B cell (primary cell): ENCODE data around the gene SLC1A1. TPM values are rescaled to one million over a fixed set of nuclear protein-coding genes. Genes with fewer than 3 reads are reported as not detected.
A peak's percentile ranks its signal among the peaks of the same experiment; 100 is the strongest.

Experiments used
- ATAC-seq: fragments of 200-7000 bp; cut with Tn5 transposase; one replicate; pipeline ENCODE4 v1.10.0; 2021; ENCODE audit warnings: low read depth, mild to moderate bottlenecking, moderate number of reproducible peaks, moderate library complexity
- CTCF ChIA-PET: fragments of 350-600 bp; sonication (Branson Sonifier 250); formaldehyde crosslinking; loops from one replicate; lab custom pipeline; 2021; ENCODE audit warnings: antibody characterized with exemption, inconsistent platforms; lab: Charles Lee
- POLR2A ChIA-PET: fragments of 350-600 bp; sonication (Branson Sonifier 250); formaldehyde crosslinking; loops from one replicate; lab custom pipeline; 2021; ENCODE audit warnings: antibody characterized with exemption; lab: Charles Lee
- DNase-seq: peaks from one replicate; pipeline ENCODE4 v3.0.0; 2013
- H2AFZ ChIP-seq: 2 replicates; pipeline ENCODE4 v1.6.1; 2012; ENCODE audit warnings: mild to moderate bottlenecking, low read depth, low read length; ENCODE audit not compliant: insufficient read depth, poor library complexity, severe bottlenecking
- H3K27ac ChIP-seq, 2 donors: 1 replicate in 1 of 2; 2 replicates in 1 of 2; pipeline ENCODE4 v1.5.1; 2012 to 2013; ENCODE audit warnings: low read length in 2 of 2, mild to moderate bottlenecking in 2 of 2, moderate library complexity in 1 of 2
- H3K27me3 ChIP-seq, 4 experiments: fragments of 200-600 bp in 1 of 4; sonication (generic) in 1 of 4; replicated peaks in 1 of 4; 1 replicate in 2 of 4; 2 replicates in 2 of 4; pipeline versions ENCODE4 v1.6.1 to v1.7.0; 2013 to 2016; ENCODE audit warnings: low read length in 3 of 4, mild to moderate bottlenecking in 2 of 4, mixed read lengths in 1 of 4, moderate library complexity in 1 of 4; ENCODE audit not compliant: insufficient read depth in 4 of 4, control insufficient read depth in 3 of 4; ENCODE audit errors: control extremely low read depth in 1 of 4
- H3K36me3 ChIP-seq, 2 experiments: replicated peaks in 1 of 2; 1 replicate in 1 of 2; 2 replicates in 1 of 2; pipeline versions ENCODE4 v1.6.1 to v1.7.1; 2013; ENCODE audit warnings: low read length in 1 of 2; ENCODE audit not compliant: insufficient read depth in 2 of 2, control insufficient read depth in 1 of 2; ENCODE audit errors: control extremely low read depth in 1 of 2, extremely low read depth in 1 of 2
- H3K4me1 ChIP-seq, 2 donors: fragments of 200-600 bp in 1 of 2; sonication (generic) in 1 of 2; 1 replicate in 1 of 2; 2 replicates in 1 of 2; pipeline versions ENCODE4 v1.5.1 to v1.6.1; 2013 to 2017; ENCODE audit warnings: low read length in 2 of 2; ENCODE audit not compliant: control insufficient read depth in 2 of 2, insufficient read depth in 2 of 2
- H3K4me2 ChIP-seq: replicated peaks from 2 replicates; pipeline ENCODE3; 2012; ENCODE audit warnings: mild to moderate bottlenecking, low read depth, low read length; ENCODE audit not compliant: poor library complexity, severe bottlenecking
- H3K4me3 ChIP-seq, 5 experiments: fragments of 200-600 bp in 1 of 5; sonication (generic) in 1 of 5; 1 replicate in 3 of 5; 2 replicates in 2 of 5; pipeline versions ENCODE4 v1.5.1 to v1.7.0; 2011 to 2016; ENCODE audit warnings: low read length in 4 of 5, mild to moderate bottlenecking in 4 of 5, low read depth in 2 of 5, control low read depth in 1 of 5, moderate library complexity in 1 of 5; ENCODE audit not compliant: insufficient read depth in 1 of 5; ENCODE audit errors: control extremely low read depth in 1 of 5, extremely low read depth in 1 of 5
- H3K79me2 ChIP-seq: fragments of 200-600 bp; sonication (generic); one replicate; pipeline ENCODE4 v1.6.0; 2016; ENCODE audit warnings: low read length; ENCODE audit not compliant: control insufficient read depth, insufficient read depth
- H3K9ac ChIP-seq: fragments of 200-600 bp; sonication (generic); 2 replicates; pipeline ENCODE4 v1.6.1; 2017; ENCODE audit warnings: mild to moderate bottlenecking, low read length, moderate library complexity
- H3K9me3 ChIP-seq, 3 donors: one replicate each; pipeline versions ENCODE4 v1.6.1 to v1.7.1; 2013; ENCODE audit warnings: low read length in 2 of 3; ENCODE audit not compliant: control insufficient read depth in 2 of 3, insufficient read depth in 1 of 3; ENCODE audit errors: control extremely low read depth in 1 of 3
- H4K20me1 ChIP-seq: 2 replicates; pipeline ENCODE4 v1.6.0; 2012; ENCODE audit warnings: mild to moderate bottlenecking, low read length; ENCODE audit not compliant: insufficient read depth, control insufficient read depth, poor library complexity, severe bottlenecking
- H3K27ac Mint-ChIP-seq: one replicate; pipeline ENCODE4 v1.8.0; 2021; ENCODE audit warnings: mixed read lengths
- H3K27me3 Mint-ChIP-seq: one replicate; pipeline ENCODE4 v1.8.0; 2021; ENCODE audit warnings: mixed read lengths
- H3K4me1 Mint-ChIP-seq: one replicate; pipeline ENCODE4 v1.8.0; 2021; ENCODE audit warnings: mixed read lengths
- H3K4me3 Mint-ChIP-seq: one replicate; pipeline ENCODE4 v1.8.0; 2021; ENCODE audit warnings: mixed read lengths
- H3K9me3 Mint-ChIP-seq: one replicate; pipeline ENCODE4 v1.8.0; 2022; ENCODE audit warnings: mixed read lengths; ENCODE audit not compliant: insufficient read depth
- EZH2 ChIP-seq: IDR thresholded peaks from 2 replicates; pipeline ENCODE4 v1.6.1; 2012; ENCODE audit warnings: borderline replicate concordance, low read depth, mild to moderate bottlenecking, moderate library complexity, low read length; ENCODE audit not compliant: insufficient read depth, poor library complexity, severe bottlenecking
- WGBS: methylation state at CpG from one replicate; pipeline ENCODE4 v1.1.5; 2013; ENCODE audit warnings: missing lambda C conversion rate; ENCODE audit not compliant: insufficient coverage; 5-methylcytosine and 5-hydroxymethylcytosine counted together
- intact Hi-C: fragments of 100-400 bp; cut with micrococcal nuclease; formaldehyde crosslinking; loops from one replicate; pipeline ENCODE4 v1.10.0; 2022
- polyA plus RNA-seq: library from polyadenylated mRNA; depleted of rRNA; stranded (reverse); fragments of >200 nt; gene quantifications from 2 replicates; pipeline ENCODE4 v1.2.3, GENCODE V29; 2012
- total RNA-seq, 2 donors: library from RNA; stranded (reverse); fragments of 120-200 nt in 1 of 2; gene quantifications; 1 replicate in 1 of 2; 2 replicates in 1 of 2; pipeline versions ENCODE4 v1.2.3 to v1.2.4, GENCODE V29; 2013 to 2022
- TF ChIP-seq, protein P1 (sequence below): fragments of 200-600 bp; IDR thresholded peaks from one replicate; pipeline ENCODE4 v1.8.0; 2022; ENCODE audit warnings: antibody characterized with exemption, mild to moderate bottlenecking

SLC1A1 gene
- total and polyA plus RNA-seq, 2 donors (not counting 1 experiment from before 2014, with no cell fraction given), result 0.10 to 0.54 TPM

- Histone ChIP-seq H3K79me2 (no peaks in the 10 kb centered on the region), H3K4me1 (peaks cover 7 to 9% of the 10 kb centered on the region in 2 donors), H3K27ac (no peak overlapping the region), H3K27me3 (peaks cover 0 to 14% (median 5%) of the 10 kb centered on the region in 4 experiments), H3K9ac (no peak overlapping the region), H4K20me1 (no peaks in the 10 kb centered on the region), H3K4me3 (no peak overlapping the region), H3K4me2 (no peak overlapping the region), H2AFZ (no peak overlapping the region), H3K36me3 (no peaks in the 10 kb centered on the region), H3K9me3 (peaks cover 0 to 3% (median 0%) of the 10 kb centered on the region in 3 donors)
- ChIA-PET POLR2A (no interaction called here), CTCF (no interaction called here)
- Mint-ChIP-seq H3K27ac (no peak overlapping the region), H3K4me1 (peaks cover 12% of the 10 kb centered on the region), H3K27me3 (peaks cover 15% of the 10 kb centered on the region), H3K9me3 (no peaks in the 10 kb centered on the region), H3K4me3 (no peak overlapping the region)
- ATAC-seq (no peak), DNase-seq (no peak)
- WGBS, result 0% methylated on average over 2 of the region's 2 CpGs
- intact Hi-C loops, result no loop called here
- TF ChIP-seq, protein P1, sequence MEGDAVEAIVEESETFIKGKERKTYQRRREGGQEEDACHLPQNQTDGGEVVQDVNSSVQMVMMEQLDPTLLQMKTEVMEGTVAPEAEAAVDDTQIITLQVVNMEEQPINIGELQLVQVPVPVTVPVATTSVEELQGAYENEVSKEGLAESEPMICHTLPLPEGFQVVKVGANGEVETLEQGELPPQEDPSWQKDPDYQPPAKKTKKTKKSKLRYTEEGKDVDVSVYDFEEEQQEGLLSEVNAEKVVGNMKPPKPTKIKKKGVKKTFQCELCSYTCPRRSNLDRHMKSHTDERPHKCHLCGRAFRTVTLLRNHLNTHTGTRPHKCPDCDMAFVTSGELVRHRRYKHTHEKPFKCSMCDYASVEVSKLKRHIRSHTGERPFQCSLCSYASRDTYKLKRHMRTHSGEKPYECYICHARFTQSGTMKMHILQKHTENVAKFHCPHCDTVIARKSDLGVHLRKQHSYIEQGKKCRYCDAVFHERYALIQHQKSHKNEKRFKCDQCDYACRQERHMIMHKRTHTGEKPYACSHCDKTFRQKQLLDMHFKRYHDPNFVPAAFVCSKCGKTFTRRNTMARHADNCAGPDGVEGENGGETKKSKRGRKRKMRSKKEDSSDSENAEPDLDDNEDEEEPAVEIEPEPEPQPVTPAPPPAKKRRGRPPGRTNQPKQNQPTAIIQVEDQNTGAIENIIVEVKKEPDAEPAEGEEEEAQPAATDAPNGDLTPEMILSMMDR, result no peak
- TF ChIP-seq EZH2, result no peak
Observed at GRCh38 chr9:4486176-4486575, 4.1 kb upstream of the SLC1A1 start.

GRCh38 chr9:4489562-4489918 lies 728 bp upstream of the SLC1A1 start:
- Histone ChIP-seq H3K4me1 (peaks cover 11 to 14% of the 10 kb centered on the region in 2 donors), H3K9me3 (peaks cover 0 to 4% (median 0%) of the 10 kb centered on the region in 3 donors), H4K20me1 (no peaks in the 10 kb centered on the region), H3K36me3 (no peaks in the 10 kb centered on the region), H3K4me3 (peak overlapping the region in 3 of 5 experiments; percentile 15 to 49 (median 24)), H3K27ac (no peak overlapping the region), H3K27me3 (peaks cover 0 to 33% (median 15%) of the 10 kb centered on the region in 4 experiments), H3K79me2 (no peaks in the 10 kb centered on the region), H3K9ac (peak overlapping the region; percentile 37), H2AFZ (peak overlapping the region; percentile 58), H3K4me2 (peak overlapping the region; percentile 69)
- Mint-ChIP-seq H3K4me1 (peaks cover 19% of the 10 kb centered on the region), H3K27ac (no peak overlapping the region), H3K4me3 (peak overlapping the region; percentile 87), H3K9me3 (no peaks in the 10 kb centered on the region), H3K27me3 (peaks cover 33% of the 10 kb centered on the region)
- ATAC-seq, result no peak
- TF ChIP-seq EZH2, result no peak
- ChIA-PET POLR2A (no interaction called here), CTCF (no interaction called here)
- DNase-seq, result no peak
- 3% methylated on average over 8 of the region's 8 CpGs for WGBS
- intact Hi-C loops, result no loop called here
